ENCODE results near the gene KCNJ9.
"Not testable (repeated sequence)": the region's sequence is repeated elsewhere in the genome, so short reads cannot be mapped to it uniquely, and the experiment has no call there.

The KCNJ9 gene

GRCh38 chr1:160081261-160081936, at the start of gene KCNJ9:
Gene KCNJ9 (plus strand): TSS chr1:160081538. CDS start chr1:160084031, 2,493 bp downstream.
- DNase-seq: no peak

GRCh38 chr1:160032165-160032820, 49.0 kb upstream of the KCNJ9 start:
- no peak for DNase-seq

GRCh38 chr1:160040476-160040875, 40.9 kb upstream of the KCNJ9 start:
- no peak for DNase-seq

DNA sequence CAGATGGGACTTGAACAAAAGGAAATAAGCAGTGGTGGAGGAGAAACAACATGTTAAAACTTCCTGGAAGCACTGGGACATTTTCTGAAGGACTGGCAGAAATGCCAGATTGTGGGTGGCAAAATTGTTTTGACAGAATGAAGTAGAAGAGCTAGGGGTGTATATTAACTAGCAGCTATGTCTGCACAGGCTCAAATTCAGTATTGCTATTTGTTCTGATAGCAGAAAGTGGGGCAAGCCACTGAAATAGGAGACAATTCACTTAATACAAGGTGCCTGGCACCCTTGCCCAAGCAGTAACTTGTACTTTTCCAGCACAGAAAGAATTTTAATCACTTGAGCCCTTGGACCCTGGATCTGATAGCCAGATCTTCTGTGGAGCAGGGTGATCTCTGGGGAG, 37.8 kb upstream of the KCNJ9 start:
- no peak for DNase-seq

DNA sequence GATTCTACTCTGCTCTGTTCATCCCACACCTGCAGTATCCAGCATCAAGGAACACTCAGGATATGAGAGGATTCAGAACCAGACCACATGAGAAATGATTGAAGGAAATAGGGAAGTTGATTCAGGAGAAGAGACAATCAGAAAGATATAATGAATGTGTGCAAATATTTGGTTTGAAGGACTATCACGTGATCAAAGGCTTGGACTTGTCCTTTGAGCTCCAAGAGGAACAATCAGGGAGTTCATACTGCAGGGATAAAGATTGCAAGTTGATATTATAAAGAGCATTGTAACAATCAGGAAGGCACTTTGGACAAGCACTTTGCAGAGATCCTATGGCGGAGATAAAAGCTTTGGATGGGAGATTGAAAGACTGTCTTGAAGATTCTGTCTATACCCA, 35.7 kb upstream of the KCNJ9 start:
- DNase-seq: no peak

DNA sequence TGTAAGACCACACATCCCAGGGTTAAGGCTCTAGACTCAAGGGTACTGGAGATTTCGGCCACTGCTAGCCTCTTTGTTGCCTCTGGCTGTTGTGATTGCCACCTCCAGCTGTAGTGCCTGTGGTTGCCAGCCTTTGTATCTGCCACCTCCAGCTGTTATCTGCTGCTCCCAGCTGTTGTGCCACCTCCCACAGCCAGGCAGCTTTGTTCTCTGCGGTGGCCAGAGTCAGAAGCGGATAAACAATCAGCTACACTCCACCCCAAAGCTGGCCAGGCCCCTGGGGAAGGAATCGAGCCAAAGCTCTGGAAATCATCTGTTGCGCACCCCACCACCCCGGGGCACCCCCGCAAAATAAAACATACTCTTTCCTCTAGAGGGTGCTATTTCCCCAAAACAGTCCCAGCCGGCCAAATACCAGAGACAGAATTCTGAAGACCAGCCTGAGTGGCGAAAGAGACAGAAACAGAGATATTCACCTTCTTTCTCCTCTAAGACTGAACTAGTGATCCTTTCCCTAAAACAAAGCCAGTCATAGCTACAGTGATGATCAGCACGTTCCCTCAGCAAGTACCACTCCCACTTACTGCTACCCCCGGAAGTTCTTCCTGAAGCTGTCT, 34.7 kb upstream of the KCNJ9 start:
- no peak for DNase-seq

DNA sequence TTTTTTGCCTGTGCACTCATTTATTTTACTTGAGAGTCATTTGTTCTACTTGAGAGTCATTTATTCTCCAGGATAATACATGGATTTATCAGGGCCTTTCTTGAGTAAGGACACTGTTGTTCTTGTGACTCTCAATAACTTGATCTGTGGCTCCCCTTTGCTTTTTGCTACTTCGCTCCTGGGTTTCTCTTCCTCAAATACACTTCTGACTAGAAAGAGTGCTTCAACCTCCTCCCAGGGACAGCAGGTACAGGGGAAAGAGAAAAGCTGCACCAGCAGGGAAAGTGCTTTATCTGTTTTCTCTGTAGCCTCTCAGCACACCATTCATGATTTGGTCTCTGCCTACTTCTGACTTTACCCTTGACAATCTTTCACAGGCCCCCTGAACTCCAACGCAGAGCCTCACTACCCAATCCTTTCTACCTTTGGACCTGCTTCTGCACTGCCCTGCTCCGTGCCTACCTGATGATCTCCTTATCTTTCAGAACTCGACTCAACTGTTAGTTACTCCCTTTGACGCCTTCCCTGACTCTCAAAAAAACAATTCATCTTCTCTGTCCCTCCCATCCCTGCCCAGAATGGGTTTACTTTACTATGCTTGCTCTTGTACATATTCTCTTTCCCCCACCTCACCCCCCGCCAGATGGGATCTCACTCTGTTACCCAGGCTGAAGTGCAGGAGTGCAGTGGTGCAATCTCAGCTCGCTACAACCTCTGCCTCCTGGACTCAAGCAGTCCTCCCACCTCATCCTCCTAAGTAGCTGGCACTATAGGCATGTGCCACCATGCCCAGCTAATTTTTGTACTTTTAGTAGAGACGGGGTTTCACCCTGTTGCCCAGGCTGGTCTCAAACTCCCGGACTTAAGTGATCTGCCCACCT, 34.0 kb upstream of the KCNJ9 start:
- DNase-seq: no peak

DNA sequence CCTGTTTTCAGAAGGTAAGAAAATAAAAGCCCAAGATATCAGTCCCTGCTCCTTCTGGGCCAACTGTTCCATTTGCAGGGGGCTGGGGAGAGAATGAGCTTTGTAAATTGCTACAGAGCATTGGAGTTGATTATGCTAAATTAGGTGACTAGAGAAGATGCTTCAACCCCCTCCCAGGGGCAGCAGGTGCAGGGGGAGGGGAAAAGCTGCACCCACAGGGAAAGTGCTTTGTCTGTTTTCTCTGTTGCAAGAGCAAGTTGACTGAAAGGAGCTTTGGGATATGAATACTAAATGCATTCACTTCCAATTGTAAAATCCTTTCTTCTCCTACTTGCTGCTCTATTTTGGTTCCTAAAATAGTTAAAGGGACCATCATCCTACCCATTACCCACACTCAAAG, 33.0 kb upstream of the KCNJ9 start:
- DNase-seq: no peak

GRCh38 chr1:160049101-160049500, 32.2 kb upstream of the KCNJ9 start:
- no peak for DNase-seq

GRCh38 chr1:160050182-160050581, 31.2 kb upstream of the KCNJ9 start:
- not testable (repeated sequence) for DNase-seq

DNA sequence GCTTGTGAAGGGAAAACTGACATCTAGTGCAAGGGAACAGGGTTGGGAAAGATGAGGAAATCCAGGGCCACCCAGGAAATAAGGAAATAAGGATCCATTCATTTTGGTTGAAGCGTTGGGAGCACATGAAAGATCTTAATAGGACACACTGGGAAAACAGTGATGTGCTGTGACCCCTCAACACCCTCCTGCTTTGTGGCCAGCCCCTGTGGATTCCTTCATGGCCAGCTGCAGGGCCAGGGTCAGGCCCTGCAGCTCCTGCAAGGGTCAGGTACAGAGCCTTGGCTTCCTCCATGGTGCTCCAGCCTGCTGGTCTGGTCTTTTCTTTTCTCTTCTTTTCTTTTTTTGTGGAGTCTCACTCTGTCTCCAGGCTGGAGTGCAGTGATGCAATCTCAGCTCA, 30.7 kb upstream of the KCNJ9 start:
- no peak for DNase-seq

- no peak for DNase-seq
Observed at GRCh38 chr1:160052936-160053335, 28.4 kb upstream of the KCNJ9 start.

- no peak for DNase-seq
Observed at GRCh38 chr1:160053548-160054365, 27.6 kb upstream of the KCNJ9 start.

GRCh38 chr1:160056648-160057169, 24.6 kb upstream of the KCNJ9 start:
- no peak for DNase-seq

DNA sequence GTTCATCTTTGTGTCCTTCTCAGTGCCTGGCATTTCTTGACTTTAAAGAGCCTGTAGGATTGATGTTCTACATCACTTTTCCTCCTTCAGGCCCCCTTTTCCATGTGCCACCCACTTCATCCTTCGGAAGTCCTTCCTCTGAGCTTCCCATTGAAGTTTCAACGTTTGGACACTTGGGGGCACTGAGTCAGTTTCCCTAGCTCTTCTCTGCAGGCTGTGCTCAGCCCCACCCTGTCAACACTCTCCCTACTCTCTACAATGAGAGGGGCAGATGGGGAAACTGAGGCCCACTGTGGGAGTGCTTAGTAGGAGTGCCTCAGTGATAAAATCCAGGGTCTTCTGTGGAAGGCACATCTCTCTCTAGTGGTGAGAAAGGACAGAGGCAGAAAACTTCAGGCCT, 23.3 kb upstream of the KCNJ9 start:
- DNase-seq: no peak

- no peak for DNase-seq
Observed at GRCh38 chr1:160061369-160062229, 19.7 kb upstream of the KCNJ9 start.

- no peak for DNase-seq
Observed at GRCh38 chr1:160062230-160062532, 19.2 kb upstream of the KCNJ9 start.

DNA sequence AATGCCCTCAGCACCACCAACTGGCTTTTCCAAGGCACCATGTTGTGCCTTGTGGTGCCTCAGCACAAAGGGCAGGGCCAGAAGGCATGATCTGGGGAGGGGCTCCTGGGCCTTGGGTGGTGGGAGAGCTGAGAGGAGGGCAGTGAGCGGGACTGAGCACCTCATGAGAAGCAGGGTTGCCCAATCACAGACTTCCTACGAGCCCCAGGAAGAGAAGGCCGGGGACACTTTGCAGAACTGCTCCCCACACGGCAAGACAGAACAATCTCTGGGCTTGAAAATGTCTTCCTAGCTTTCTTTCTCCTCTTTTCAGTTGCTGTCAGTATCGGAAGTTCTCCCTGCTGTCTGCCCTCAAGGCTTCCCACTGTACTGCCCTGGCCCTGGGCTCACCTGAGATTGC, 18.2 kb upstream of the KCNJ9 start:
- DNase-seq: no peak

DNA sequence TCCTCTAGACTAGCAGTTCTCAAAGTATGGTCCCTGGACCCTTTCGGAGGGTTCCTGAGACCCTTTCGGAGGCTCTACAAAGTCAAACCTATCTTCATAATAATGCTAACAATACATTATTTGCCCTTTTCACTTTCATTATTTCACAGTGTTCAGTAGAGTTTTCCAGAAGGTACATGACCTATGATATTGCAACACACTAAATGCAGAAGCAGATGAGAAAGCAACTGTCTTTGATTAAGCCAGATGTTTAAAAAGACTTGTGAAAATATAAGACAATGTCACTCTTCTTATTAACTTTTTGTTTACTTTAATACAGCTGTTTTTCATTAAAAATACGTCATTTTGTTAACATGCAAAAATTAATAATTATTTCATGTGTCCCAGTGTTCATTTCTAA, 17.2 kb upstream of the KCNJ9 start:
- no peak for DNase-seq

DNA sequence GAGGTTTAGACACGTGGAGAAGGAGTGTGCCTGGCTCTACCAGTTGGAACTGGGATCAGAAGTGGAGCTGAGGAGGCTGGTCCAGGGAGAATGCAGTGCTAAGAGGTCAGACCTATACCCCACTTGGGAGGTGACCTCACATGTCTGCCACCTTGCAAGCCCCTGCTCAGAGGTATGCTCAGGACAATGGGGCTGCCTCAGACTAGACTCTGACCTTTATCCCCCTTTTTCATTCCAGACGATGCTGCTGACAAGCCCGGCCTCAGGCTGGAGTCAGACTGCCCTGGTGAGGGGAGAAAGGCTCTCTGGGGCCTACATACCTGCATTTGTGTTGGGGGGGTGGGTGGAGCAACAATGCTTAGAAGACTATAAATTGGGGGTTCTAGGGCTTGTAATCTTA, 16.6 kb upstream of the KCNJ9 start:
- DNase-seq: no peak
